ENCODE measurements around the gene IZUMO4.

The IZUMO4 gene

GRCh38 chr19:2060884-2061494, 35.7 kb upstream of the IZUMO4 start:
- WGBS, 2 experiments (ENCODE audit: insufficient coverage in 2 of 2): 0 to 1% methylated on average over 34 to 45 of the region's 55 CpGs
- H3K4me3 ChIP-seq (ENCODE audit: extremely low read depth, insufficient read depth, low read length, poor library complexity, severe bottlenecking): peak overlapping the region; percentile 60
- H3K27ac ChIP-seq (ENCODE audit: low read depth, low read length, severe bottlenecking): peak overlapping the region; percentile 97
- H3K36me3 ChIP-seq (ENCODE audit: control insufficient read depth, insufficient read depth, low read length): no peaks in the 10 kb centered on the region
- H3K9me3 ChIP-seq (ENCODE audit: control insufficient read depth, low read length): no peaks in the 10 kb centered on the region
- H3K4me1 ChIP-seq (ENCODE audit: control insufficient read depth, insufficient read depth, low read length, poor library complexity, severe bottlenecking): peaks cover 42% of the 10 kb centered on the region

GRCh38 chr19:2061495-2062388, 35.0 kb upstream of the IZUMO4 start:
- Histone ChIP-seq H3K4me1 (ENCODE audit: control insufficient read depth, insufficient read depth, low read length, poor library complexity, severe bottlenecking) (peaks cover 38% of the 10 kb centered on the region), H3K36me3 (ENCODE audit: control insufficient read depth, insufficient read depth, low read length) (no peaks in the 10 kb centered on the region), H3K9me3 (ENCODE audit: control insufficient read depth, low read length) (no peaks in the 10 kb centered on the region), H3K27ac (ENCODE audit: low read depth, low read length, severe bottlenecking) (peak overlapping the region; percentile 97), H3K4me3 (ENCODE audit: extremely low read depth, insufficient read depth, low read length, poor library complexity, severe bottlenecking) (peak overlapping the region; percentile 60)
- WGBS, 2 experiments (ENCODE audit: insufficient coverage in 2 of 2): 7% methylated on average over 38 to 46 of the region's 50 CpGs

- Histone ChIP-seq H3K36me3 (ENCODE audit: control insufficient read depth, insufficient read depth, low read length) (no peaks in the 10 kb centered on the region), H3K9me3 (ENCODE audit: control insufficient read depth, low read length) (no peaks in the 10 kb centered on the region), H3K4me1 (ENCODE audit: control insufficient read depth, insufficient read depth, low read length, poor library complexity, severe bottlenecking) (peaks cover 38% of the 10 kb centered on the region), H3K27ac (ENCODE audit: low read depth, low read length, severe bottlenecking) (no peak overlapping the region), H3K4me3 (ENCODE audit: extremely low read depth, insufficient read depth, low read length, poor library complexity, severe bottlenecking) (peak overlapping the region; percentile 60)
- 80 to 93% methylated on average over 9 to 10 of the region's 10 CpGs for WGBS, 2 experiments (ENCODE audit: insufficient coverage in 2 of 2)
Measured at GRCh38 chr19:2062389-2062729, 34.4 kb upstream of the IZUMO4 start.

GRCh38 chr19:2062770-2063169, 33.9 kb upstream of the IZUMO4 start:
- 90 to 93% methylated on average over 8 of the region's 9 CpGs for WGBS, 2 experiments (ENCODE audit: insufficient coverage in 2 of 2)
- Histone ChIP-seq H3K36me3 (ENCODE audit: control insufficient read depth, insufficient read depth, low read length) (no peaks in the 10 kb centered on the region), H3K4me3 (ENCODE audit: extremely low read depth, insufficient read depth, low read length, poor library complexity, severe bottlenecking) (no peak overlapping the region), H3K9me3 (ENCODE audit: control insufficient read depth, low read length) (no peaks in the 10 kb centered on the region), H3K27ac (ENCODE audit: low read depth, low read length, severe bottlenecking) (no peak overlapping the region), H3K4me1 (ENCODE audit: control insufficient read depth, insufficient read depth, low read length, poor library complexity, severe bottlenecking) (peaks cover 36% of the 10 kb centered on the region)

- WGBS, 2 experiments (ENCODE audit: insufficient coverage in 2 of 2): 95 to 97% methylated on average over 6 of the region's 8 CpGs
- H3K4me1 ChIP-seq (ENCODE audit: control insufficient read depth, insufficient read depth, low read length, poor library complexity, severe bottlenecking): peaks cover 25% of the 10 kb centered on the region
- H3K9me3 ChIP-seq (ENCODE audit: control insufficient read depth, low read length): no peaks in the 10 kb centered on the region
- no peak overlapping the region for H3K27ac ChIP-seq (ENCODE audit: low read depth, low read length, severe bottlenecking)
- H3K36me3 ChIP-seq (ENCODE audit: control insufficient read depth, insufficient read depth, low read length): no peaks in the 10 kb centered on the region
- H3K4me3 ChIP-seq (ENCODE audit: extremely low read depth, insufficient read depth, low read length, poor library complexity, severe bottlenecking): no peak overlapping the region
Measured at GRCh38 chr19:2063824-2064223, 32.9 kb upstream of the IZUMO4 start.

GRCh38 chr19:2064395-2064787, 32.3 kb upstream of the IZUMO4 start:
- no peak overlapping the region for H3K27ac ChIP-seq (ENCODE audit: low read depth, low read length, severe bottlenecking)
- no peak overlapping the region for H3K4me3 ChIP-seq (ENCODE audit: extremely low read depth, insufficient read depth, low read length, poor library complexity, severe bottlenecking)

GRCh38 chr19:2064788-2065524, 31.8 kb upstream of the IZUMO4 start:
- Histone ChIP-seq H3K9me3 (ENCODE audit: control insufficient read depth, low read length) (no peaks in the 10 kb centered on the region), H3K4me3 (ENCODE audit: extremely low read depth, insufficient read depth, low read length, poor library complexity, severe bottlenecking) (no peak overlapping the region), H3K27ac (ENCODE audit: low read depth, low read length, severe bottlenecking) (peak overlapping the region; percentile 41), H3K4me1 (ENCODE audit: control insufficient read depth, insufficient read depth, low read length, poor library complexity, severe bottlenecking) (peaks cover 14% of the 10 kb centered on the region), H3K36me3 (ENCODE audit: control insufficient read depth, insufficient read depth, low read length) (no peaks in the 10 kb centered on the region)
- 91 to 96% methylated on average over 35 to 38 of the region's 38 CpGs for WGBS, 2 experiments (ENCODE audit: insufficient coverage in 2 of 2)

More at GRCh38 chr19:2064395-2064787, 32.3 kb upstream of the IZUMO4 start:
- 92 to 94% methylated on average over 11 to 12 of the region's 13 CpGs for WGBS, 2 experiments (ENCODE audit: insufficient coverage in 2 of 2)
- peaks cover 20% of the 10 kb centered on the region for H3K4me1 ChIP-seq (ENCODE audit: control insufficient read depth, insufficient read depth, low read length, poor library complexity, severe bottlenecking)
- H3K9me3 ChIP-seq (ENCODE audit: control insufficient read depth, low read length): no peaks in the 10 kb centered on the region
- H3K36me3 ChIP-seq (ENCODE audit: control insufficient read depth, insufficient read depth, low read length): no peaks in the 10 kb centered on the region

GRCh38 chr19:2070436-2070827, 26.3 kb upstream of the IZUMO4 start:
- Histone ChIP-seq H3K4me1 (ENCODE audit: control insufficient read depth, insufficient read depth, low read length, poor library complexity, severe bottlenecking) (no peaks in the 10 kb centered on the region), H3K9me3 (ENCODE audit: control insufficient read depth, low read length) (no peaks in the 10 kb centered on the region), H3K27ac (ENCODE audit: low read depth, low read length, severe bottlenecking) (no peak overlapping the region), H3K36me3 (ENCODE audit: control insufficient read depth, insufficient read depth, low read length) (peaks cover 35% of the 10 kb centered on the region), H3K4me3 (ENCODE audit: extremely low read depth, insufficient read depth, low read length, poor library complexity, severe bottlenecking) (no peak overlapping the region)
- 92 to 95% methylated on average over 5 to 7 of the region's 10 CpGs for WGBS, 2 experiments (ENCODE audit: insufficient coverage in 2 of 2)

- 94 to 98% methylated on average over 16 to 17 of the region's 19 CpGs for WGBS, 2 experiments (ENCODE audit: insufficient coverage in 2 of 2)
- no peak overlapping the region for H3K27ac ChIP-seq (ENCODE audit: low read depth, low read length, severe bottlenecking)
- no peaks in the 10 kb centered on the region for H3K4me1 ChIP-seq (ENCODE audit: control insufficient read depth, insufficient read depth, low read length, poor library complexity, severe bottlenecking)
- no peaks in the 10 kb centered on the region for H3K9me3 ChIP-seq (ENCODE audit: control insufficient read depth, low read length)
- H3K36me3 ChIP-seq (ENCODE audit: control insufficient read depth, insufficient read depth, low read length): peaks cover 38% of the 10 kb centered on the region
- no peak overlapping the region for H3K4me3 ChIP-seq (ENCODE audit: extremely low read depth, insufficient read depth, low read length, poor library complexity, severe bottlenecking)
Measured at GRCh38 chr19:2070986-2071673, 25.6 kb upstream of the IZUMO4 start.

- 95 to 97% methylated on average over 24 to 32 of the region's 32 CpGs for WGBS, 2 experiments (ENCODE audit: insufficient coverage in 2 of 2)
- H3K36me3 ChIP-seq (ENCODE audit: control insufficient read depth, insufficient read depth, low read length): peaks cover 55% of the 10 kb centered on the region
- no peak overlapping the region for H3K4me3 ChIP-seq (ENCODE audit: extremely low read depth, insufficient read depth, low read length, poor library complexity, severe bottlenecking)
- no peaks in the 10 kb centered on the region for H3K9me3 ChIP-seq (ENCODE audit: control insufficient read depth, low read length)
- H3K4me1 ChIP-seq (ENCODE audit: control insufficient read depth, insufficient read depth, low read length, poor library complexity, severe bottlenecking): no peaks in the 10 kb centered on the region
- H3K27ac ChIP-seq (ENCODE audit: low read depth, low read length, severe bottlenecking): no peak overlapping the region
Measured at GRCh38 chr19:2072757-2073551, 23.8 kb upstream of the IZUMO4 start.
